Thyroid gland (tissue), 4 donors: ENCODE data around the gene ITGB1BP1.

Experiments
- POLR2A ChIP-seq, 2 donors: fragments of 450-650 bp; IDR thresholded peaks; one replicate each; pipeline ENCODE4 v1.6.1; 2017; ENCODE audit warnings: antibody characterized with exemption in 2 of 2, mild to moderate bottlenecking in 2 of 2, moderate library complexity in 1 of 2
- TF ChIP-seq, protein P1 (sequence below), 6 experiments: fragments of 200-600 bp in 3 of 6; fragments of 450-650 bp in 3 of 6; sonication (generic) in 3 of 6; IDR thresholded peaks; one replicate each; pipeline ENCODE4 v1.5.1; 2016 to 2019; ENCODE audit warnings: antibody characterized with exemption in 6 of 6, mild to moderate bottlenecking in 2 of 6, inconsistent platforms in 1 of 6, moderate library complexity in 1 of 6

DNA sequence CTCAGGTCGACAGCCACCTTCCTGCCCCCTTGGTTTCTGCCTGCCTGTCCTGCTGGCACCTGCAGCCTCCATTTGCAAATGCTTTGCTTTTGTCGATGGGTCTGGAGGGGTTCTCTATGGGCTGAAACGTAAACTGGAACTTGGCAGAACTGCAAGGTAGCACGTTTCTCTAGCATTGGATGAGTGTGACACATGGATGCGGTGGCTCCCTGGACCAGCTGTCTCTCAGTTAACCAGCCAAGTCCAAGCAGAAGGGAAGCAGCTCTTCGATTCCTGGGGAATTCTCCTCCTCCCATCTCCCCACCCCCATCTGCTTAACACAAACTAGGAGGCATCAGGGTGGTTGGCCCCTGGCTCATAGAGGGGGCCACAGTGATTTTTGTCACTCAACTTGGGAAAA is 57.3 kb downstream of the ITGB1BP1 start:
- TF ChIP-seq POLR2A (IDR thresholded peaks at IDR 0.05): no peak
- TF ChIP-seq, protein P1, sequence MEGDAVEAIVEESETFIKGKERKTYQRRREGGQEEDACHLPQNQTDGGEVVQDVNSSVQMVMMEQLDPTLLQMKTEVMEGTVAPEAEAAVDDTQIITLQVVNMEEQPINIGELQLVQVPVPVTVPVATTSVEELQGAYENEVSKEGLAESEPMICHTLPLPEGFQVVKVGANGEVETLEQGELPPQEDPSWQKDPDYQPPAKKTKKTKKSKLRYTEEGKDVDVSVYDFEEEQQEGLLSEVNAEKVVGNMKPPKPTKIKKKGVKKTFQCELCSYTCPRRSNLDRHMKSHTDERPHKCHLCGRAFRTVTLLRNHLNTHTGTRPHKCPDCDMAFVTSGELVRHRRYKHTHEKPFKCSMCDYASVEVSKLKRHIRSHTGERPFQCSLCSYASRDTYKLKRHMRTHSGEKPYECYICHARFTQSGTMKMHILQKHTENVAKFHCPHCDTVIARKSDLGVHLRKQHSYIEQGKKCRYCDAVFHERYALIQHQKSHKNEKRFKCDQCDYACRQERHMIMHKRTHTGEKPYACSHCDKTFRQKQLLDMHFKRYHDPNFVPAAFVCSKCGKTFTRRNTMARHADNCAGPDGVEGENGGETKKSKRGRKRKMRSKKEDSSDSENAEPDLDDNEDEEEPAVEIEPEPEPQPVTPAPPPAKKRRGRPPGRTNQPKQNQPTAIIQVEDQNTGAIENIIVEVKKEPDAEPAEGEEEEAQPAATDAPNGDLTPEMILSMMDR (IDR thresholded peaks at IDR 0.05): no peak
